Trophoblast cell (in vitro differentiated cells and primary cell): ENCODE results near the gene RERG.

Experiments used
- DNase-seq, 2 donors: peaks; one replicate each; pipeline ENCODE4 v3.0.0-alpha.2; 2016
- H2AFZ ChIP-seq: 2 replicates; pipeline ENCODE4 v1.6.1; 2013; ENCODE audit warnings: low read length, moderate library complexity, mild to moderate bottlenecking; ENCODE audit not compliant: insufficient read depth, poor library complexity
- H2AK5ac ChIP-seq: 2 replicates; pipeline ENCODE4 v1.6.1; 2013; ENCODE audit warnings: mild to moderate bottlenecking, low read length
- H2BK120ac ChIP-seq: 2 replicates; pipeline ENCODE4 v1.6.1; 2013; ENCODE audit warnings: low read length, mild to moderate bottlenecking, moderate library complexity; ENCODE audit not compliant: insufficient read depth, poor library complexity
- H2BK12ac ChIP-seq: 2 replicates; pipeline ENCODE4 v1.6.1; 2013; ENCODE audit warnings: mild to moderate bottlenecking, low read length, moderate library complexity
- H2BK5ac ChIP-seq: 2 replicates; pipeline ENCODE4 v1.6.1; 2013; ENCODE audit warnings: low read length, low read depth, moderate library complexity, mild to moderate bottlenecking; ENCODE audit not compliant: poor library complexity
- H3K14ac ChIP-seq: 2 replicates; pipeline ENCODE4 v1.6.1; 2013; ENCODE audit warnings: mild to moderate bottlenecking, low read length
- H3K18ac ChIP-seq: 2 replicates; pipeline ENCODE4 v1.6.1; 2013; ENCODE audit warnings: mild to moderate bottlenecking, low read length
- H3K23ac ChIP-seq: 2 replicates; pipeline ENCODE4 v1.6.1; 2013; ENCODE audit warnings: low read length
- H3K27ac ChIP-seq: 2 replicates; pipeline ENCODE4 v1.5.1; 2013; ENCODE audit warnings: low read depth, mild to moderate bottlenecking, inconsistent platforms, low read length, moderate library complexity
- H3K27me3 ChIP-seq: 2 replicates; pipeline ENCODE4 v1.6.1; 2013; ENCODE audit warnings: inconsistent platforms, mild to moderate bottlenecking, low read length, moderate library complexity; ENCODE audit not compliant: insufficient read depth
- H3K36me3 ChIP-seq, 2 experiments: 1 replicate in 1 of 2; 2 replicates in 1 of 2; pipeline ENCODE4 v1.6.1; 2013; ENCODE audit warnings: low read length in 2 of 2, mild to moderate bottlenecking in 2 of 2, moderate library complexity in 1 of 2; ENCODE audit not compliant: insufficient read depth in 2 of 2, control insufficient read depth in 1 of 2
- H3K4ac ChIP-seq: 2 replicates; pipeline ENCODE4 v1.6.1; 2013; ENCODE audit warnings: low read depth, mild to moderate bottlenecking, low read length, moderate library complexity
- H3K4me1 ChIP-seq, 2 experiments: 1 replicate in 1 of 2; 2 replicates in 1 of 2; pipeline ENCODE4 v1.6.1; 2013; ENCODE audit warnings: low read length in 2 of 2, mild to moderate bottlenecking in 2 of 2, moderate library complexity in 1 of 2; ENCODE audit not compliant: insufficient read depth in 2 of 2, control insufficient read depth in 1 of 2
- H3K4me2 ChIP-seq: 2 replicates; pipeline ENCODE4 v1.6.1; 2013; ENCODE audit warnings: inconsistent platforms, mild to moderate bottlenecking, low read length, moderate library complexity
- H3K4me3 ChIP-seq: 2 replicates; pipeline ENCODE4 v1.5.1; 2013; ENCODE audit warnings: mild to moderate bottlenecking, low read depth, low read length, inconsistent platforms
- H3K79me1 ChIP-seq: one replicate; pipeline ENCODE4 v1.6.1; 2013; ENCODE audit warnings: low read length
- H3K79me2 ChIP-seq: 2 replicates; pipeline ENCODE4 v1.6.1; 2013; ENCODE audit warnings: low read length, mild to moderate bottlenecking; ENCODE audit not compliant: control insufficient read depth, insufficient read depth, poor library complexity
- H3K9ac ChIP-seq: 2 replicates; pipeline ENCODE4 v1.6.1; 2013; ENCODE audit warnings: mild to moderate bottlenecking, low read length
- H3K9me3 ChIP-seq: 2 replicates; pipeline ENCODE4 v1.6.1; 2013; ENCODE audit warnings: low read depth, mild to moderate bottlenecking, control low read depth, inconsistent platforms, low read length; ENCODE audit not compliant: insufficient read depth
- H4K12ac ChIP-seq: 2 replicates; pipeline ENCODE4 v1.6.1; 2013; ENCODE audit warnings: low read depth, mild to moderate bottlenecking, low read length, moderate library complexity
- H4K8ac ChIP-seq: 2 replicates; pipeline ENCODE4 v1.6.1; 2013; ENCODE audit warnings: low read depth, mild to moderate bottlenecking, low read length, moderate library complexity
- H4K91ac ChIP-seq: one replicate; pipeline ENCODE4 v1.6.1; 2013; ENCODE audit warnings: low read depth, mild to moderate bottlenecking, low read length, moderate library complexity
- WGBS: extraction: QIAGEN DNeasy Blood & Tissue Kit; methylation state at CpG from one replicate; pipeline ENCODE4 v1.1.7; 2013; ENCODE audit warnings: missing lambda C conversion rate; ENCODE audit not compliant: insufficient read length, insufficient coverage; ENCODE audit errors: extremely low coverage; 5-methylcytosine and 5-hydroxymethylcytosine counted together

The RERG gene

DNA sequence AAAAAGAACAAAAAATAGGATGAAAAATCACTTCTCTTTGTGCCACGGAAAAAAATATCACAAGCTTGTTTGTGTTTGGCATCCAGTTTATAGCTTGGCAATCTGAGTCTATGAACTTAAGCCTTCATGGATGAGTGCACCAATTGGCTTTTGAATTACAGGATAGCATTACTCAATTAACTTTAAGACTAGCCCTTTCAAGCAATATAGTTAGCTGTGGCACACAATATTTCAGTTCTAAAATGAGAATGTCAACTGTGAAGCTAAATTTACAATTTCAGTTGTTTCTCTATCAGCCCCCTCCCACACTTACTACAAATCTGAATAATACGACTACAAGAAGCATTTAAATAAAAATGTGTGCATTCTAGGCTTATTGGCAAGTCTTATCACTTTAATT is 8.3 kb downstream of the RERG start:
- H3K14ac ChIP-seq: no peak overlapping the region
- no peak overlapping the region for H3K18ac ChIP-seq
- no peak overlapping the region for H2AK5ac ChIP-seq
- no peak overlapping the region for H3K9ac ChIP-seq
- DNase-seq: no peak
- no peak overlapping the region for H2BK5ac ChIP-seq
- no peak overlapping the region for H2BK12ac ChIP-seq
- H3K4me3 ChIP-seq: no peak overlapping the region
- H3K79me1 ChIP-seq: no peaks in the 10 kb centered on the region
- no peak overlapping the region for H3K23ac ChIP-seq
- no peak overlapping the region for H4K12ac ChIP-seq
- no peak overlapping the region for H2AFZ ChIP-seq
- no peak overlapping the region for H4K91ac ChIP-seq
- no peak overlapping the region for H4K8ac ChIP-seq
- no CpG with 5 or more reads among the region's 2 CpGs for WGBS
- no peak overlapping the region for H3K4me2 ChIP-seq
- H3K36me3 ChIP-seq: no peaks in the 10 kb centered on the region
- no peaks in the 10 kb centered on the region for H3K79me2 ChIP-seq
- no peak overlapping the region for H3K27ac ChIP-seq
- no peaks in the 10 kb centered on the region for H3K9me3 ChIP-seq
- no peaks in the 10 kb centered on the region for H3K4me1 ChIP-seq
- no peak overlapping the region for H2BK120ac ChIP-seq
- no peak overlapping the region for H3K4ac ChIP-seq
- no peaks in the 10 kb centered on the region for H3K27me3 ChIP-seq

DNA sequence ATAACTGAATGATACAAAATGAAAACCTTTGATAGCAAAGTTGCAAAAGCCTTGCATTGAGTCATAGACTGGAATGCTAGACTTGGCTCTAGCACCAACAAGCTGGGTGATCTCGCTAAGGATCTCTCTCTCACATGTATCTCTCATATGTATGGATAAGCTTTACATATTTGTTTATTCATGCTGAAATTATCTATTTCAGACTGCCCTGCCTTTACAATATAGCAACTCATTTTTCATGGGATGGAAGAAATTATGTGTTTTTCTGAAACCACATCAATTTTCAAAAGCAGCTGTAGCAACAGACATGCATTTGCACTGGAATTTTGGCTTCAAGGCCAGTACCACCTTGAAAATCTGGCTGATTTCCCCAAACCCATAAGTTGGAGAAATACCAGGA is 11.4 kb downstream of the RERG start:
- no peak overlapping the region for H3K23ac ChIP-seq
- no peaks in the 10 kb centered on the region for H3K79me2 ChIP-seq
- no peak overlapping the region for H3K4ac ChIP-seq

GRCh38 chr12:15208871-15209656 is 12.2 kb downstream of the RERG start:
- H3K79me2 ChIP-seq: no peaks in the 10 kb centered on the region
- H3K4me2 ChIP-seq: no peak overlapping the region
- H3K4ac ChIP-seq: no peak overlapping the region
- no peaks in the 10 kb centered on the region for H3K27me3 ChIP-seq
- H3K23ac ChIP-seq: no peak overlapping the region
- H3K36me3 ChIP-seq: no peaks in the 10 kb centered on the region
- no peak overlapping the region for H3K9ac ChIP-seq
- WGBS: no CpG with 5 or more reads among the region's 7 CpGs
- H2BK12ac ChIP-seq: no peak overlapping the region
- H3K4me1 ChIP-seq: no peaks in the 10 kb centered on the region
- no peak overlapping the region for H2BK120ac ChIP-seq
- H3K18ac ChIP-seq: no peak overlapping the region
- H2AK5ac ChIP-seq: no peak overlapping the region
- H3K79me1 ChIP-seq: no peaks in the 10 kb centered on the region
- peak in 1 of 2 donors; percentile 35 for DNase-seq
- no peak overlapping the region for H3K27ac ChIP-seq
- H3K14ac ChIP-seq: no peak overlapping the region
- H4K12ac ChIP-seq: no peak overlapping the region
- H2AFZ ChIP-seq: no peak overlapping the region
- no peak overlapping the region for H2BK5ac ChIP-seq
- no peaks in the 10 kb centered on the region for H3K9me3 ChIP-seq
- H4K91ac ChIP-seq: no peak overlapping the region
- H4K8ac ChIP-seq: no peak overlapping the region
- H3K4me3 ChIP-seq: no peak overlapping the region

More for the DNA sequence above, 11.4 kb downstream of the RERG start:
- no peak overlapping the region for H3K9ac ChIP-seq
- no CpG with 5 or more reads among the region's 1 CpG for WGBS
- peak; percentile 21 to 71 for DNase-seq
- H3K4me3 ChIP-seq: no peak overlapping the region
- H2BK12ac ChIP-seq: no peak overlapping the region
- H4K12ac ChIP-seq: no peak overlapping the region
- H3K18ac ChIP-seq: no peak overlapping the region
- no peaks in the 10 kb centered on the region for H3K27me3 ChIP-seq
- H2BK120ac ChIP-seq: no peak overlapping the region
- no peak overlapping the region for H2AK5ac ChIP-seq
- no peak overlapping the region for H3K4me2 ChIP-seq
- H4K8ac ChIP-seq: no peak overlapping the region
- H3K4me1 ChIP-seq: no peaks in the 10 kb centered on the region
- H3K27ac ChIP-seq: no peak overlapping the region
- H3K36me3 ChIP-seq: no peaks in the 10 kb centered on the region
- H2BK5ac ChIP-seq: no peak overlapping the region
- H3K79me1 ChIP-seq: no peaks in the 10 kb centered on the region
- H4K91ac ChIP-seq: no peak overlapping the region
- H2AFZ ChIP-seq: no peak overlapping the region
- H3K14ac ChIP-seq: no peak overlapping the region
- H3K9me3 ChIP-seq: no peaks in the 10 kb centered on the region

- Histone ChIP-seq H3K18ac (no peak overlapping the region), H2BK120ac (no peak overlapping the region), H3K27ac (no peak overlapping the region)
These were observed 13.1 kb downstream of the RERG start for GRCh38 chr12:15208140-15208539.

More at GRCh38 chr12:15208140-15208539, 13.1 kb downstream of the RERG start:
- Histone ChIP-seq H3K36me3 (no peaks in the 10 kb centered on the region), H3K4me3 (no peak overlapping the region), H2BK12ac (no peak overlapping the region), H3K4ac (no peak overlapping the region), H3K27me3 (no peaks in the 10 kb centered on the region), H3K4me1 (no peaks in the 10 kb centered on the region), H2BK5ac (no peak overlapping the region), H2AK5ac (no peak overlapping the region), H4K8ac (no peak overlapping the region), H4K12ac (no peak overlapping the region), H2AFZ (no peak overlapping the region), H3K79me1 (no peaks in the 10 kb centered on the region), H3K9ac (no peak overlapping the region), H3K4me2 (no peak overlapping the region), H3K79me2 (no peaks in the 10 kb centered on the region), H3K14ac (no peak overlapping the region), H4K91ac (no peak overlapping the region), H3K9me3 (no peaks in the 10 kb centered on the region), H3K23ac (no peak overlapping the region)
- DNase-seq: peak in 1 of 2 donors; percentile 50
- WGBS: no CpG with 5 or more reads among the region's 2 CpGs
